Activated CD4-positive, CD25-positive, alpha-beta regulatory T cell treated with anti-CD3 and anti-CD28 coated beads, Interleukin-2, amount 50 U/mL, for 24 hours (primary cell): Measurements from ENCODE around the gene FASN.
"Not testable (repeated sequence)": the region's sequence is repeated elsewhere in the genome, so short reads cannot be mapped to it uniquely, and the experiment has no call there.

ENCODE experiments used
- ATAC-seq, 2 donors: fragments of 150-1000 bp; cut with Tn5 transposase; one replicate each; pipeline ENCODE4 v1.10.0; 2021; ENCODE audit warnings: mild to moderate bottlenecking in 1 of 2, moderate library complexity in 1 of 2

FASN gene

DNA sequence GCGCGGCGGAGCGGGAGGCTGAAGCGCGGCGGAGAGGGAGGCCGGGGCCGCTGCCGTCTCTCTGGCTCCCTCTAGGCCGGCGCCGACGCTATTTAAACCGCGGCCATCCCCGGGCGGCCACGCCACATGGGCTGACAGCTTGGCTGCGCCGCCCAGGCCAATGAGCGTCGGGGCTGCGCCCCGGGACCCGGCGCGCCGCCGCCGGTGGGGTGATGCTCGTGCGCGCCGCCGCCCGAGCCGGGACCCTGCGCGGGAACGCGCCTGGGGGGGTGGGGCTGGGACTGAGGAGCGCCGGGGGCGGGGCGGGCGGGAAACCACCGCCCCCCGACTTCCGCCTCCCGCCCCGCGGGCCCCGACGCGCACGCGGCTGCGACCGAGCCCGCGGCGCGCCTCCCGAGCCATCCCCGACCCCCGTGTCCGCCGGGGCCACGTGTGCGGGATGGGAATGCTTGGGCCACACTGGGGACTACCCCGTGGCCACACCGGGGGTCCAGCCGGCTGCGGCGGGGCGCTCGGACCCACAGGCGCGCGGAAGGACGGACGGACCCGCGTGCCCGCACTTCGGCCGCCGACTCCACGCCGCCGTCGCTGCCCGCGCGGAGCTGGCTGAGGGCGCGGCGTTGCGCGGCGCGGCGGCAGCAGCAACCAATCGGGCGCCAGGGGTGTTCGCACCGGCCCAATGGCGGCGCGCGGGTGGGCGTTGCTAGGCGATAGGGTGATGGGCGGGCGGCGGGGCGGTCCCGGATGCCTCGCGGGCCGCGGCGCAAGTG lies at the start of gene FASN:
FASN (minus strand) TSS at position 68 of the 770 bp plus-strand sequence. CDS start 1,791 bp downstream, outside the sequence.
- ATAC-seq, result peak; percentile 86

DNA sequence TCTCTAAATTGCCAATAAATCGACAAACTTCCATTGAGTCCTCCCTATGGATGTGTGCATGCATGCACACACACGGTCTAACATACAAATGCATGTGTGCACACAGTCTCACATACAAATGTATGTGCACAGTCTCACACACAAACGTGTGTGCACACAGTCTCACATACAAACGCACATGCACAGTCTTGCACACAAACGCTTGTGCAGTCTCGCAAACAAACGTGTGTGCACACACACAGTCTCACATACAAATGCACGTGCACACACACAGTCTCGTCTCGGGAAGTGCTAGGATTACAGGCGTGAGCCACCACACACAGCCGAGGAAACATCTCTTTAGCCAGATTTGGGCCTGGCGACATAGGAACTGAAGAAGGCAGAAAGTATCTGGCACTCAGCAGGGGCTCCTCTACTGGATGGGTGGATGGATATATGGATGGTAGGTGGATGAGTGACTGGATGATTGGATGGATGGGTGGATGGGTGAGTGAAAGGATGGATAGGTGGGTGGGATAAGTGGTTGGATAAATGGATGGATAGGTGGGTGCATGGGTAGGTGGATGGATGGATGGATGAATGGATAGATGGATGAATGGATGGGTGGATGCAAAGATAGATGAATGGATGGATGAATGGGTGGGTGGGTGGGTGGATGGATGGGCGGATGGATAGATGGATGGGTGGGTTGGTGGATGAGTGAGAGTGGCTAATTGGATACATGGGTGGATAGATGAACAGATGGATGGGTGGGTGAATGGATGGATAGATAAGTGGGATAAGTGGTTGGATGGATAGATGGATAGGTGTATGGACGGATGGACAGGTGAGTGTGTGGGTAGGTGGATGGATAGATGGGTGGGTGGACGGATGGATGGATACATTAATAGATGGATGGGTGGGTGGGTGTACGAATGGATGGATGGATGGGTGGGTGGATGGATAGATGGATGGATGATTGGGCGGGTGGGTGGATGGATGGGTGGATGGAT lies 48.9 kb upstream of the FASN start:
- ATAC-seq, result no peak

DNA sequence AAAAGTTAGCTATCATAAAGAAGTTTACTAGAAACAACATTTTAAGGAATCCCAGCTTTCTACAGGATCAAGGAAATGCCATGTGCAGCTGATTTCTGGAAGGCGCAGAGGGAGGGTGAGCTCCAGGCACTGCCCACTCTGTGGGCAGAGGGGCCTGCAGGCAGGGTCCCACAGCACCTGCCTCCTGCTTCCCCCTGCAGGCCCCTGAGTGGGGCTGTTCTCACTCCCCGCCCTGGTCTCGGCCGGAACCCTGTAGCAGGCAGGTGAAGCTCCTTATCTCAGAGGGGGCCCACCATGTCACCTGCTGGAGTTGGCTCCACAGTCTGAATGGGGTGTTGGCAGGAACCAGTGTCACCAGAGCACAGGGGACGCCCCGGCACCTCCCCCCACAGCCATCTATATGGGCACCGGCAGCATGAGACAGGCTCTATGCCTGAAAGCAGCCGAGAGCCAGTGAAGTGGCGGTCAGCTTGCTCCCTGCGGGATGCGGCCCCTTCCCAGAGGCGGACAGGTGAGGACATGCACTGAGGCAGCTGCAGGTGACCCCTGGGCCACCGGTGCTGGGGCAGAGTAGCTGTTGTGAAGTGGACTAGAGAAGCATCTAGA lies 47.6 kb upstream of the FASN start:
- no peak for ATAC-seq

GRCh38 chr17:82143333-82143732 lies 45.3 kb upstream of the FASN start:
- ATAC-seq, result no peak

GRCh38 chr17:82139961-82140360 lies 41.9 kb upstream of the FASN start:
- ATAC-seq, result not testable (repeated sequence)

DNA sequence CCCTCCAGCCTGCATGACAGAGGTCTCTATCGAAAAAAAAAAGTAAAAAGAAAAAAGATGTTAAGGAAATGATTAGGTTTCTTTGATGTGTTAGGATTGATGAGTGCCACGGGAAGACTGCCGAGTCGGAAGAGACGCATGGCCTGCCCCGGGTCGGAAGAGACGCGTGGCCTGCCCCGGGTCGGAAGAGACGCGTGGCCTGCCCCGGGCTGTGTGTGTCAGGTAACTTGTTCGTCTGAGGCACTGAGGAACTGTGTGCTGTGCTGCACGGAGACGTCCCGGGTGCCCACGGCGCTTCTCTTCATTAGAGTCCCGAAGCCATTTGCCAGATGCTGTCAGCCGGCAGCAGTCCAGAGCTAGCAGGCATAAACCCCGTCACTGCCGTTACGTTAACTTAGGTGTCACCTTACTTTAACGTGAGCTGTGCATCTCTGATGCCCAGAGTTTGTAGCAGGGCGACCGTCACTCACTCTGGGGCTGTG lies 40.5 kb upstream of the FASN start:
- ATAC-seq, result no peak

DNA sequence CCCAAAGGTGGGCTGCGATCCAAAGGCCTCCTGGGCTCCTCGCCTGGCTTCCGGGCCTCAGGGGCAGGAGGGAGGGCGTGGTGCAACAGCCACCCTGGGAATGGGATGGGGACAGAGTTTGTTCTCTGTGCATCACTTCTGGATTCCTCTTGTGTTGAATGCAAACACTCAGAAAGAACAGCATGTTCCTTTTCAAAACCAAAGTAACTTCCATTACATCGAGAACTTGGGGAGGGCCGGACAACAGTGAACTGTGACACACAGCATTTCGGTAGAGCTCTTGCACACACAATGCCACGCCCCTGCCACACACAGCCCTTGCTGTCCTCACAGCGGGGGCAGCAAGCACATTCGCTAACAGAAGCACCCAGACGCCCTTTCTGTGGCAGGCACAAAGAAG lies 36.1 kb upstream of the FASN start:
- no peak for ATAC-seq

- not testable (repeated sequence) for ATAC-seq
Measured at GRCh38 chr17:82133166-82133953, 35.3 kb upstream of the FASN start.

DNA sequence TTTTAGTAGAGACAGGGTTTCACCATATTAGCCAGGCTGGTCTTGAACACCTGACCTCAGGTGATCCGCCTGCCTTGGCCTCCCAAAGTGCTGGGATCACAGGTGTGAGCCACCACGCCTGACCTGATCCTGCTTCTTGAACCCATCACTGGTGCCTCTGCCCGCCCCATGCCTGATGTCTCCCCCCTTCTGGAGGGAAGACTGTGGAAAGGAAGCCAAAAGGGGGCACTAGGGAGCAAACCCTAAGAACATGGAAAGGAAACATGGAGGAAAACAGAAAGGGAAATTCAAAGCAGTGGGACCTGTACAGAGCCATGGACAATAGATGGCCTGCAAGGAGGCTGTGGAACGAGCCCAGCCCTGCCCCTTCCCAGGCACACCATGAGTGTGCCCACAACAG lies 31.1 kb upstream of the FASN start:
- no peak for ATAC-seq

GRCh38 chr17:82128287-82128686 lies 30.3 kb upstream of the FASN start:
- no peak for ATAC-seq

GRCh38 chr17:82127704-82128103 lies 29.7 kb upstream of the FASN start:
- ATAC-seq, result no peak

- ATAC-seq, result peak; percentile 3 to 33
Measured at GRCh38 chr17:82127315-82127595, 29.2 kb upstream of the FASN start.

GRCh38 chr17:82126556-82127314 lies 28.7 kb upstream of the FASN start:
- peak; percentile 88 to 95 for ATAC-seq

- no peak for ATAC-seq
Measured at GRCh38 chr17:82124101-82124500, 26.1 kb upstream of the FASN start.

DNA sequence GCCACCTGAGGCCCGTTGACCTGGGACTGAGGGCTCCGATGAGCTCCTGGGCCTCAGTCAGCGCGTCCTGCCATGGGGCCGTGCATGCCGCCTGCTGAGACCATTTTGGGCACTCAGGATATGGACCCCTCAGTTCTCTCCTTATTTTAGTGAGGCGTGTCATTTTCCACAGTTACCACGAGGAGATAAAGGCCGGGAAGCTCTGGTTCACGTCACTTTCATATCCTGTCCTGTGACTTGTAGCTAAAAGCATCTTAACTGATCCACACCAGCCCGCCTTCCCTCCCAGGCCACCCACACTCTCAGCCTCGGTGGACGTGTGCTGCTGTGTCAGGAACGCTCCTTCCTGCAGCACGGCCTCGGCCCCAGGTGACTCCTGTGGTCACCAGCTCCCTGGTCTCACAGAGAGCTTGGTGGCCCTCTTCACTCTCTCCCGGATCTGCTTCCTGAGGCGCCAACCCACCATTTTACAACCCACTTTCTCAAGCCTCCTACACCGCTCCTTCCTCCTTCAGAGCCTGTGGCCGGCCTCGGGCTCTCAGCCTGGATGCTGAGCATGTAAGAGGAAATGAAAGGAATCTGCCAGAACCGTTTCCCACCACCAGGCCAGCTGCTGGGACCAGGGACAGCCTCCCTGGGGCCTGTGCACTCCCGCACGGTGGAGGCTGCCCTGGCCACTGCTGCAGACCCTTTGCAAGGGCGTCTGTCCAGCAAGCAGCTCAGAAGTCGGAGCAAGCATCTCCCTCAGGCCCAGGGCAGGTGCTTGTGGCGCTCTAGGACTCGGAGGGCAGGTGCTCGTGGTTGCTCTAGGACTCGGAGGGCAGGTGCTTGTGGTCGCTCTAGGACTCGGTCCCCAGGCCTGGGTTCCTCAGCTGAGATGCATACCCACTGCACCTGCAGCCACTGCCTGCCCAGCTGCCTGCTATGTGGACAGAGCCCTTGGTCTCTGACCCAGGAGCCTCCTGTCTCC lies 23.9 kb upstream of the FASN start:
- ATAC-seq, result no peak

DNA sequence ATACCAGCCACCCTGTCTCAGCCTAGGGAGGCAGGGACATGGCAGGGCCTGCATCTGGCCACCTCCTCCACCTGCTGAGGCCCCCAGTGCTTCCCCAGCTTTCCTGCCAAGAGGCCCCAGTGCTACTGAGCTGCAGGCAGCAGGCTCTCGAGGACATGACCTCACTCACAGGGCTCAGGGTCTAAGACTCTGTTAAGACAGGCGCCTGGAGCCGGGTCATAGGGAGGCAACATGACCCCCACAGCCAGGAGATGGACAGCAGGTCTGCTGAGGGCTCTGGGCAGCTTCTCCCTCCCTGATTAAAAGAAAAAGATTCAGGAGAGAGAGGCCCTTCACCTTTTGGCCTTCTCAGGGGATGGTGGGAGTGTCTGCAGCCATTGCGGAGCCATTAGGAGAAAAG lies 23.2 kb upstream of the FASN start:
- no peak for ATAC-seq

DNA sequence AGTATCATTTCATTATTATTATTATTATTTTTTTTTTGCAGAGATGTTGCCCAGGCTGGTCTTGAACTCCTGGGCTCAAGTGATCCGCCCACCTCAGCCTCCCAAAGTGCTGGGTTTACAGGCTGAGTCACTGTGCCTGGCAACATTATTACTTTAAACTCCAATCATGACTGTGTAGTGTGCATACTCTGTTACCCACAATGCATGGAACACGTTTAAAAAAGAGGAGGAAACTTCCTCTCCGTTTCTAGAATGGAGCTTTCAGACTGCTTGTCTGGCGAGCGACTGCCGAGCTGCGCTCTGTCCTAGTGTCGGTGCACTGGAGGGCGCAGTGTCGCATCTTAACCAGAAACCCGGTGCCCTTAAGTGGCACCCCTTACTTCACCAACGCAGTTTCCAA lies 22.1 kb upstream of the FASN start:
- ATAC-seq, result peak; percentile 63 to 78

- ATAC-seq, result no peak
Measured at GRCh38 chr17:82118815-82119380, 20.9 kb upstream of the FASN start.

DNA sequence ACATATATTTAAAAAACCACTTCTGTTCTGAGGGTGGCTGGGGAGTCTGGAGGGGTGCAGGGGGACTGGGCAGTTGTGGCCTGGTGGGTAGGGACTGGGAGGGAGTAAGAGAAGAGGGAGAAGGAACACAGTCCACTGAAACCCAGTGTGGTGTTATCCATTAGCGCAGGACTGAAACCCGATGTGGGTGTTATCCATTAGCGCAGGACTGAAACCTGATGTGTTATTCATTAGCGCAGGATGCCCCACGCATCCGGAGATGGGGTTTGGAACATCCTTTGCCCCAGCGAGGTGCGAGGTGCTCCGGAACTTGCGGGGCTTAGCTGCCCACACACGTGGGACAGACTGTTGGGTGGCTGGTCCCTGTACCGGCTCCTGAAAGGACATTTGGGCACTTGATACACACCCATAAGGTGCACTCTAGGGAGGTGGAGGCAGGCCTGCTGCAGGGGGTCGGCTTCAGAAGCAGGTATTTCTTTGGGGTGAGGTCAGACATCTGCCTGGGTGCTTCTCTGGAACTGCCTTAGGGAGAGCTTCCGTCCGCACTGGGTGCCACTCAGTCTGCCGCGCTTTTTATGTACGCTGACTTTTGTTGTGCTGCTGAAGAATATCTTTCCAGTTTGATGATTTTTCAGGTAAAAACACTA lies 20.3 kb upstream of the FASN start:
- ATAC-seq, result no peak
